CD4-positive, alpha-beta T cell (primary cell): ENCODE data around the gene KNG1. TPM values are rescaled to one million over a fixed set of nuclear protein-coding genes. Genes with fewer than 3 reads are reported as not detected.

Experiments
- ATAC-seq: fragments of 200-7000 bp; cut with Tn5 transposase; one replicate; pipeline ENCODE4 v1.10.0; 2022; ENCODE audit warnings: mild to moderate bottlenecking; ENCODE audit not compliant: poor library complexity
- CTCF ChIA-PET: fragments of 350-600 bp; sonication (Branson Sonifier 250); formaldehyde crosslinking; loops from one replicate; lab custom pipeline; 2021; ENCODE audit warnings: antibody characterized with exemption, inconsistent platforms; lab: Charles Lee
- POLR2A ChIA-PET: fragments of 350-600 bp; sonication (Branson Sonifier 250); formaldehyde crosslinking; loops from one replicate; lab custom pipeline; 2021; ENCODE audit warnings: antibody characterized with exemption, inconsistent platforms; lab: Charles Lee
- DNase-seq, 14 experiments: peaks; one replicate each; pipeline ENCODE4 v3.0.0-alpha.2; 2013 to 2020; ENCODE audit warnings: mixed read lengths in 2 of 14
- H3K27ac ChIP-seq, 2 donors: one replicate each; pipeline versions ENCODE4 v1.5.1 to v1.7.0; 2013; ENCODE audit warnings: low read length in 2 of 2, low read depth in 1 of 2, mild to moderate bottlenecking in 1 of 2
- H3K27me3 ChIP-seq, 2 experiments: 1 replicate in 1 of 2; 2 replicates in 1 of 2; pipeline versions ENCODE4 v1.6.1 to v1.7.0; 2013; ENCODE audit warnings: low read length in 2 of 2, control low read depth in 1 of 2, mild to moderate bottlenecking in 1 of 2, moderate library complexity in 1 of 2; ENCODE audit not compliant: insufficient read depth in 2 of 2, control insufficient read depth in 1 of 2
- H3K36me3 ChIP-seq: one replicate; pipeline ENCODE4 v1.6.1; 2013; ENCODE audit warnings: low read length, control low read depth; ENCODE audit not compliant: insufficient read depth
- H3K4me1 ChIP-seq: one replicate; pipeline ENCODE4 v1.6.1; 2013; ENCODE audit warnings: low read length, control low read depth; ENCODE audit not compliant: insufficient read depth
- H3K4me3 ChIP-seq: one replicate; pipeline ENCODE4 v1.5.1; 2013; ENCODE audit warnings: mild to moderate bottlenecking, low read length, moderate library complexity
- H3K9me3 ChIP-seq, 2 experiments: 1 replicate in 1 of 2; 2 replicates in 1 of 2; pipeline versions ENCODE4 v1.6.1 to v1.7.0; 2013; ENCODE audit warnings: low read length in 2 of 2, mild to moderate bottlenecking in 2 of 2, control low read depth in 1 of 2, moderate library complexity in 1 of 2; ENCODE audit not compliant: control insufficient read depth in 1 of 2, insufficient read depth in 1 of 2
- H3K27ac Mint-ChIP-seq: one replicate; pipeline ENCODE4 v1.8.0; 2020; ENCODE audit warnings: mixed read lengths
- H3K27me3 Mint-ChIP-seq: one replicate; pipeline ENCODE4 v1.8.0; 2021; ENCODE audit warnings: mixed read lengths
- H3K36me3 Mint-ChIP-seq: one replicate; pipeline ENCODE4 v1.8.0; 2021; ENCODE audit warnings: low read depth, mixed read lengths
- H3K4me1 Mint-ChIP-seq: one replicate; pipeline ENCODE4 v1.8.0; 2021; ENCODE audit warnings: low read depth, mixed read lengths
- H3K4me3 Mint-ChIP-seq: one replicate; pipeline ENCODE4 v1.8.0; 2020; ENCODE audit warnings: mild to moderate bottlenecking, mixed read lengths
- H3K9me3 Mint-ChIP-seq: one replicate; pipeline ENCODE4 v1.8.0; 2020; ENCODE audit warnings: mixed read lengths
- CTCF ChIP-seq: fragments of 200-600 bp; IDR thresholded peaks from one replicate; pipeline ENCODE4 v1.8.0; 2022; ENCODE audit warnings: antibody characterized with exemption, mild to moderate bottlenecking
- intact Hi-C, 2 experiments: fragments of 100-400 bp; cut with DNase I in 1 of 2; cut with micrococcal nuclease in 1 of 2; formaldehyde crosslinking; loops; one replicate each; pipeline versions ENCODE4 v1.15.1 to v1.9.0; 2023 to 2025; cut with DNase I, micrococcal nuclease
- total RNA-seq, 174 experiments: library from RNA in 2 of 174; stranded (reverse) in 2 of 174; gene quantifications; one replicate each; pipeline ENCODE4 v1.2.3 and lab custom pipeline; 2021 to 2026

Gene KNG1
- total RNA-seq, 2 experiments from 2014 or later, result not detected

GRCh38 chr3:186786922-186787321 lies 69.8 kb downstream of the KNG1 start:
- no peak for DNase-seq
- Mint-ChIP-seq H3K4me1 (peaks cover 82% of the 10 kb centered on the region), H3K27ac (peak overlapping the region; percentile 96), H3K9me3 (no peaks in the 10 kb centered on the region), H3K36me3 (peaks cover 97% of the 10 kb centered on the region), H3K27me3 (peaks cover 5% of the 10 kb centered on the region), H3K4me3 (peak overlapping the region; percentile 95)
- ChIA-PET CTCF (no interaction called here), POLR2A (interaction anchor here (1.7 kb wide), 1 partner anchor 13 kb away, joined by 5 read pairs; no protein-coding TSS in a partner anchor)
- H3K27ac ChIP-seq, result peak overlapping the region in 1 of 2 donors; percentile 33
- H3K9me3 ChIP-seq, result no peaks in the 10 kb centered on the region
- peaks cover 76% of the 10 kb centered on the region for H3K36me3 ChIP-seq
- intact Hi-C loops, result loop anchor here in 1 of 2 experiments (5.0 kb wide), 1 partner anchor 850 kb away; the partner anchor contains the start of gene TRA2B
- ATAC-seq, result no peak
- no peaks in the 10 kb centered on the region for H3K27me3 ChIP-seq
- peak overlapping the region; percentile 92 for H3K4me3 ChIP-seq
- TF ChIP-seq CTCF, result no peak
- H3K4me1 ChIP-seq, result peaks cover 37% of the 10 kb centered on the region

- POLR2A ChIA-PET, result interaction anchor here (1.3 to 1.9 kb wide), 3 partner anchors 13 to 143 kb away, joined by 3 to 9 read pairs (median 5); no protein-coding TSS in a partner anchor
- peak overlapping the region; percentile 19 for H3K4me3 ChIP-seq
Observed at GRCh38 chr3:186787642-186788481, 70.7 kb downstream of the KNG1 start.

More at GRCh38 chr3:186787642-186788481, 70.7 kb downstream of the KNG1 start:
- peak in 1 of 14 experiments; percentile 15 for DNase-seq
- TF ChIP-seq CTCF, result no peak
- Mint-ChIP-seq H3K9me3 (no peaks in the 10 kb centered on the region), H3K27me3 (peaks cover under 1% of the 10 kb centered on the region), H3K4me3 (peak overlapping the region; percentile 95), H3K27ac (peak overlapping the region; percentile 96), H3K36me3 (peaks cover 100% of the 10 kb centered on the region), H3K4me1 (peaks cover 73% of the 10 kb centered on the region)
- ATAC-seq, result no peak
- intact Hi-C loops, result loop anchor here in 1 of 2 experiments (5.0 kb wide), 1 partner anchor 851 kb away; the partner anchor contains the start of gene TRA2B
- Histone ChIP-seq H3K36me3 (peaks cover 83% of the 10 kb centered on the region), H3K9me3 (no peaks in the 10 kb centered on the region), H3K27ac (peak overlapping the region in 1 of 2 donors; percentile 33), H3K27me3 (no peaks in the 10 kb centered on the region), H3K4me1 (peaks cover 33% of the 10 kb centered on the region)
- CTCF ChIA-PET, result no interaction called here
